ENCODE data around the gene TOR3A. TPM values are rescaled to one million over a fixed set of nuclear protein-coding genes. Genes with fewer than 3 reads are reported as not detected.

TOR3A gene
- total RNA-seq, 2 experiments from 2014 or later, result 43.9 to 46.6 TPM

- Mint-ChIP-seq H3K36me3 (ENCODE audit: low read depth) (peaks cover 11% of the 10 kb centered on the region), H3K27me3 (no peaks in the 10 kb centered on the region), H3K9me3 (no peaks in the 10 kb centered on the region), H3K4me1 (peaks cover 6% of the 10 kb centered on the region), H3K4me3 (no peak overlapping the region), H3K27ac (peak overlapping the region; percentile 1)
- no peak for DNase-seq
- POLR2A ChIA-PET, result no interaction called here
- CTCF ChIA-PET, result no interaction called here
Observed at GRCh38 chr1:179047636-179047997, 34.3 kb upstream of the TOR3A start.

- H3K4me3 Mint-ChIP-seq, result no peak overlapping the region
- ChIA-PET CTCF (no interaction called here), POLR2A (no interaction called here)
- H3K27me3 Mint-ChIP-seq, result no peaks in the 10 kb centered on the region
- peaks cover 6% of the 10 kb centered on the region for H3K4me1 Mint-ChIP-seq
- no peaks in the 10 kb centered on the region for H3K9me3 Mint-ChIP-seq
- H3K36me3 Mint-ChIP-seq (ENCODE audit: low read depth), result peaks cover 9% of the 10 kb centered on the region
- no peak for DNase-seq
- H3K27ac Mint-ChIP-seq, result no peak overlapping the region
Observed at GRCh38 chr1:179048339-179049124, 33.3 kb upstream of the TOR3A start.

GRCh38 chr1:179052776-179053175 lies 29.1 kb upstream of the TOR3A start:
- no peaks in the 10 kb centered on the region for H3K9me3 Mint-ChIP-seq
- H3K27ac Mint-ChIP-seq, result no peak overlapping the region
- CTCF ChIA-PET, result interaction anchor here (1.3 kb wide), 1 partner anchor 26 kb away, joined by 3 read pairs; no protein-coding TSS in a partner anchor
- H3K27me3 Mint-ChIP-seq, result no peaks in the 10 kb centered on the region
- H3K36me3 Mint-ChIP-seq (ENCODE audit: low read depth), result peaks cover 25% of the 10 kb centered on the region
- H3K4me3 Mint-ChIP-seq, result no peak overlapping the region
- H3K4me1 Mint-ChIP-seq, result peaks cover 5% of the 10 kb centered on the region
- POLR2A ChIA-PET, result no interaction called here
- DNase-seq, result no peak

- Mint-ChIP-seq H3K36me3 (ENCODE audit: low read depth) (peaks cover 28% of the 10 kb centered on the region), H3K4me1 (no peaks in the 10 kb centered on the region), H3K4me3 (no peak overlapping the region), H3K9me3 (no peaks in the 10 kb centered on the region), H3K27ac (no peak overlapping the region), H3K27me3 (no peaks in the 10 kb centered on the region)
- POLR2A ChIA-PET, result no interaction called here
- CTCF ChIA-PET, result no interaction called here
- DNase-seq, result no peak
Observed at GRCh38 chr1:179053486-179053885, 28.4 kb upstream of the TOR3A start.

- Mint-ChIP-seq H3K4me3 (no peak overlapping the region), H3K36me3 (ENCODE audit: low read depth) (peaks cover 35% of the 10 kb centered on the region), H3K27me3 (no peaks in the 10 kb centered on the region), H3K27ac (no peak overlapping the region), H3K9me3 (no peaks in the 10 kb centered on the region), H3K4me1 (no peaks in the 10 kb centered on the region)
- CTCF ChIA-PET, result no interaction called here
- DNase-seq, result no peak
- POLR2A ChIA-PET, result no interaction called here
Observed at GRCh38 chr1:179055937-179056336, 25.9 kb upstream of the TOR3A start.

GRCh38 chr1:179058487-179059483 lies 23.1 kb upstream of the TOR3A start:
- Mint-ChIP-seq H3K36me3 (ENCODE audit: low read depth) (peaks cover 40% of the 10 kb centered on the region), H3K27me3 (no peaks in the 10 kb centered on the region), H3K27ac (no peak overlapping the region), H3K9me3 (no peaks in the 10 kb centered on the region), H3K4me1 (no peaks in the 10 kb centered on the region), H3K4me3 (no peak overlapping the region)
- CTCF ChIA-PET, result interaction anchor here (1.2 kb wide), 1 partner anchor 23 kb away, joined by 3 read pairs; no protein-coding TSS in a partner anchor
- POLR2A ChIA-PET, result no interaction called here
- DNase-seq, result no peak

GRCh38 chr1:179061360-179062282 lies 20.2 kb upstream of the TOR3A start:
- no peaks in the 10 kb centered on the region for H3K9me3 Mint-ChIP-seq
- H3K4me1 Mint-ChIP-seq, result no peaks in the 10 kb centered on the region
- H3K27ac Mint-ChIP-seq, result no peak overlapping the region
- DNase-seq, result no peak
- no peaks in the 10 kb centered on the region for H3K27me3 Mint-ChIP-seq
- ChIA-PET CTCF (interaction anchor here (1.2 kb wide), 1 partner anchor 19 kb away, joined by 3 read pairs; no protein-coding TSS in a partner anchor), POLR2A (no interaction called here)
- H3K36me3 Mint-ChIP-seq (ENCODE audit: low read depth), result peaks cover 33% of the 10 kb centered on the region
- no peak overlapping the region for H3K4me3 Mint-ChIP-seq

GRCh38 chr1:179066471-179066870 lies 15.4 kb upstream of the TOR3A start:
- H3K36me3 Mint-ChIP-seq (ENCODE audit: low read depth), result peaks cover 31% of the 10 kb centered on the region
- H3K27me3 Mint-ChIP-seq, result no peaks in the 10 kb centered on the region
- DNase-seq, result no peak
- POLR2A ChIA-PET, result no interaction called here
- CTCF ChIA-PET, result no interaction called here
- H3K9me3 Mint-ChIP-seq, result no peaks in the 10 kb centered on the region
- no peak overlapping the region for H3K27ac Mint-ChIP-seq
- no peak overlapping the region for H3K4me3 Mint-ChIP-seq
- no peaks in the 10 kb centered on the region for H3K4me1 Mint-ChIP-seq

GRCh38 chr1:179077396-179077795 lies 4.5 kb upstream of the TOR3A start:
- Mint-ChIP-seq H3K4me3 (no peak overlapping the region), H3K9me3 (no peaks in the 10 kb centered on the region), H3K4me1 (peaks cover 18% of the 10 kb centered on the region), H3K27ac (no peak overlapping the region), H3K36me3 (ENCODE audit: low read depth) (peaks cover 5% of the 10 kb centered on the region), H3K27me3 (no peaks in the 10 kb centered on the region)
- DNase-seq, result no peak
- CTCF ChIA-PET, result no interaction called here
- POLR2A ChIA-PET, result no interaction called here

- Mint-ChIP-seq H3K27ac (peak overlapping the region; percentile 0), H3K4me1 (peaks cover 28% of the 10 kb centered on the region), H3K27me3 (no peaks in the 10 kb centered on the region), H3K36me3 (ENCODE audit: low read depth) (peaks cover 5% of the 10 kb centered on the region), H3K4me3 (no peak overlapping the region), H3K9me3 (no peaks in the 10 kb centered on the region)
- ChIA-PET POLR2A (no interaction called here), CTCF (interaction anchor here (0.6 to 1.9 kb wide), 16 partner anchors 10 to 1983 kb away, joined by 3 to 9 read pairs (median 4); no protein-coding TSS in a partner anchor)
- peak; percentile 71 for DNase-seq
Observed at GRCh38 chr1:179079113-179079761, 2.6 kb upstream of the TOR3A start.

GRCh38 chr1:179080866-179081686 lies 794 bp upstream of the TOR3A start:
- no peaks in the 10 kb centered on the region for H3K9me3 Mint-ChIP-seq
- H3K4me1 Mint-ChIP-seq, result peaks cover 34% of the 10 kb centered on the region
- H3K27ac Mint-ChIP-seq, result peak overlapping the region; percentile 94
- peak; percentile 52 for DNase-seq
- ChIA-PET CTCF (interaction anchor here (0.5 to 2.1 kb wide), 8 partner anchors 9 to 734 kb away, joined by 3 to 6 read pairs (median 3); no protein-coding TSS in a partner anchor), POLR2A (interaction anchor here (0.7 kb wide), 1 partner anchor 213 kb away, joined by 3 read pairs; the partner anchor contains the start of gene SOAT1)
- peak overlapping the region; percentile 96 for H3K4me3 Mint-ChIP-seq
- H3K27me3 Mint-ChIP-seq, result no peaks in the 10 kb centered on the region
- H3K36me3 Mint-ChIP-seq (ENCODE audit: low read depth), result peaks cover 13% of the 10 kb centered on the region
